SH-SY5Y (cell line): ENCODE data around the gene CHD6.

ENCODE experiments used
- GATA2 ChIP-seq: IDR thresholded peaks from 2 replicates; pipeline ENCODE4 v1.6.1; 2011; ENCODE audit warnings: mild to moderate bottlenecking, low read depth, low read length
- GATA3 ChIP-seq: IDR thresholded peaks from 2 replicates; pipeline ENCODE4 v1.6.1; 2011; ENCODE audit warnings: low read depth, mild to moderate bottlenecking, low read length, moderate library complexity

DNA sequence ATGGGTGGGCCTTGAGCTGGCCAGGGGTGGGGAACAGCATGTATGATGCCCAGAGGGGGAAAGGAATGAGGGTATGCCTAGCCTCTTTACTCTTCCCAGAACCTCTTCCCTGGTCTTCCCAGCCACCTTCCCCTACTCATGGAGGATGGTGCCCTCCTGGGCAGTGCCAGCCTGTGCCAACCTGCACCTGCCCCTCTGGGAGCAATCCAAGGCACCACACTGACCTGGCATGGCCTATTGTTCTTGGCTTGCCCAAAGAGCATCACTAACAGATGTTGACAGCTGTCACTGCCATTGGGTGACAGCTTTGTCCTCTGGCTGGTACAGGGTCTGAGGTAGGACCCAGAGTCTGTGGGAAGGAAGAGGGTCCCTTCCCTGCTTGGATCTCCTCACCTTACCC is 264.6 kb downstream of the CHD6 start:
- TF ChIP-seq GATA3, result no peak
- no peak for TF ChIP-seq GATA2
